OCI-LY3 (cell line): ENCODE data around the gene SWAP70.

Experiments
- H2AFZ ChIP-seq: fragments of 200-600, 300-600 bp; shearing (Covaris generic); 2 replicates; pipeline ENCODE4 v1.6.0; 2014; ENCODE audit warnings: antibody characterized with exemption, low read depth, low read length
- H3K27ac ChIP-seq: fragments of 200-600, 300-600 bp; sonication (generic); 2 replicates; pipeline ENCODE4 v1.5.1; 2014; ENCODE audit warnings: mild to moderate bottlenecking, low read length, moderate library complexity, mixed read lengths
- H3K27me3 ChIP-seq: fragments of 200-600, 300-600 bp; sonication (generic); 2 replicates; pipeline ENCODE4 v1.6.1; 2014; ENCODE audit warnings: low read depth, low read length, mixed read lengths
- H3K36me3 ChIP-seq: fragments of 200-600, 300-600 bp; sonication (generic); replicated peaks from 2 replicates; pipeline ENCODE3; 2014; ENCODE audit warnings: low read depth, low read length, mixed read lengths
- H3K4me1 ChIP-seq: fragments of 300-600, 200-600 bp; sonication (generic); 2 replicates; pipeline ENCODE4 v1.6.1; 2014; ENCODE audit warnings: low read length, mixed read lengths
- H3K4me2 ChIP-seq: fragments of 200-600, 300-600 bp; sonication (generic); 2 replicates; pipeline ENCODE4 v1.6.1; 2014; ENCODE audit warnings: low read length, mixed read lengths
- H3K4me3 ChIP-seq: fragments of 300-600, 200-600 bp; sonication (generic); 2 replicates; pipeline ENCODE4 v1.5.1; 2014; ENCODE audit warnings: antibody characterized with exemption, mild to moderate bottlenecking, low read length, moderate library complexity
- H3K79me2 ChIP-seq: fragments of 300-600, 200-600 bp; shearing (Covaris generic); 2 replicates; pipeline ENCODE4 v1.6.1; 2014; ENCODE audit warnings: mild to moderate bottlenecking, low read length, mixed read lengths
- H3K9ac ChIP-seq: fragments of 300-600, 200-600 bp; shearing (Covaris generic); 2 replicates; pipeline ENCODE4 v1.6.0; 2014; ENCODE audit warnings: mild to moderate bottlenecking, low read length, moderate library complexity
- H3K9me3 ChIP-seq: fragments of 200-600, 300-600 bp; shearing (Covaris generic); 2 replicates; pipeline ENCODE4 v1.6.1; 2014; ENCODE audit warnings: low read length, mixed read lengths; ENCODE audit not compliant: insufficient read depth
- H4K20me1 ChIP-seq: fragments of 200-600, 300-600 bp; sonication (generic); 2 replicates; pipeline ENCODE4 v1.6.1; 2016; ENCODE audit warnings: low read length, mixed read lengths; ENCODE audit not compliant: insufficient read depth
- EZH2phosphoT487 ChIP-seq: fragments of 200-600 bp; shearing (Covaris generic); IDR thresholded peaks from 2 replicates; pipeline ENCODE4 v1.6.1; 2018; ENCODE audit warnings: antibody characterized with exemption, mixed run types, low read depth
- TF ChIP-seq, protein P1 (sequence below): fragments of 200-600, 300-600 bp; sonication (generic); IDR thresholded peaks from 2 replicates; pipeline ENCODE4 v1.5.1; 2014; ENCODE audit warnings: antibody characterized with exemption, low read length, low read depth

Gene SWAP70

DNA sequence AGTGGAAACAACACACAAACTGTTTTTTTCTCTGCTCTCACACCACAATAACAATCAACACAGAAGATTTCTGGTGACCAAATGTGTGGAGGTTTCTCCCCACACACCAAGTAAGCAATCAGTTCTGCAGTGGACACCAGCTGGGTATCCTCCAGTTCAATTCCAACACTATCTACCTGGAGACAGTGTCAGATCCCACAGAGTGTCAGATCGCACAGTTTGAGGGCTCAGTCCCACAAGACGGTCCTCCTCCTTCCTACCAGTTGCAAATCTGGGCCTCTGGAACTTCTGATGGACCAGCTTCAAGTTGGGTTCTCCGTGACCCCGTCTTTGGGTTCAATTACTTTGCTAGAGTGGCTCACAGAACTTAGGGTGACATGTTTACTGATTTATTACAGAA lies 9.0 kb downstream of the SWAP70 start:
- Histone ChIP-seq H3K4me3 (no peak overlapping the region), H3K4me1 (peaks cover 63% of the 10 kb centered on the region), H3K27ac (no peak overlapping the region), H3K27me3 (no peaks in the 10 kb centered on the region), H2AFZ (no peak overlapping the region), H4K20me1 (peaks cover 78% of the 10 kb centered on the region), H3K9me3 (no peaks in the 10 kb centered on the region), H3K9ac (no peak overlapping the region), H3K79me2 (peaks cover 89% of the 10 kb centered on the region), H3K36me3 (peaks cover 34% of the 10 kb centered on the region), H3K4me2 (0 out of 2 replicates have a peak overlapping the region, but pooled peaks have one; percentile 19)
- TF ChIP-seq, protein P1, sequence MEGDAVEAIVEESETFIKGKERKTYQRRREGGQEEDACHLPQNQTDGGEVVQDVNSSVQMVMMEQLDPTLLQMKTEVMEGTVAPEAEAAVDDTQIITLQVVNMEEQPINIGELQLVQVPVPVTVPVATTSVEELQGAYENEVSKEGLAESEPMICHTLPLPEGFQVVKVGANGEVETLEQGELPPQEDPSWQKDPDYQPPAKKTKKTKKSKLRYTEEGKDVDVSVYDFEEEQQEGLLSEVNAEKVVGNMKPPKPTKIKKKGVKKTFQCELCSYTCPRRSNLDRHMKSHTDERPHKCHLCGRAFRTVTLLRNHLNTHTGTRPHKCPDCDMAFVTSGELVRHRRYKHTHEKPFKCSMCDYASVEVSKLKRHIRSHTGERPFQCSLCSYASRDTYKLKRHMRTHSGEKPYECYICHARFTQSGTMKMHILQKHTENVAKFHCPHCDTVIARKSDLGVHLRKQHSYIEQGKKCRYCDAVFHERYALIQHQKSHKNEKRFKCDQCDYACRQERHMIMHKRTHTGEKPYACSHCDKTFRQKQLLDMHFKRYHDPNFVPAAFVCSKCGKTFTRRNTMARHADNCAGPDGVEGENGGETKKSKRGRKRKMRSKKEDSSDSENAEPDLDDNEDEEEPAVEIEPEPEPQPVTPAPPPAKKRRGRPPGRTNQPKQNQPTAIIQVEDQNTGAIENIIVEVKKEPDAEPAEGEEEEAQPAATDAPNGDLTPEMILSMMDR: no peak
- no peak for TF ChIP-seq EZH2phosphoT487

DNA sequence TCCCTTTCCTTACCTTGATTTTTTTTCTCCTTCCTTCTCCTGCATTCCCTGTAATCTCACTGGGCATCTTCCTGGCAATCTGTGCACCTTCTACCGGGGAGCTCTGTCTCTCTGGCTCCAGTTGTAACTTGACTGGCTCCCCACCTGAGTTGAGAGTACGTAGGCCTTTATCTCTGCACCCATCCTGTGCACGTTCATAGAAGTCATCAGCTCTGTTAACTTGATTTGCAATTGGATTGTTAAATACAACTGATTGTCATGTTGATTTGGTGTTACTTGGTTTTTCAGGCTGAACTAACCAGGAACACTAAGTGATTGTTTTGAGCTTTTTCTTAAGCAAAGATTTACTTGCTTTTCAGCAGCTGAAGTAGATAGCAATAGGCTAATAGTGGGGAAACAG lies 11.8 kb downstream of the SWAP70 start:
- Histone ChIP-seq H3K4me2 (peak overlapping the region; percentile 19), H2AFZ (no peak overlapping the region), H4K20me1 (peaks cover 78% of the 10 kb centered on the region), H3K36me3 (peaks cover 28% of the 10 kb centered on the region), H3K27ac (peak overlapping the region; percentile 43), H3K9me3 (no peaks in the 10 kb centered on the region), H3K27me3 (no peaks in the 10 kb centered on the region), H3K4me1 (peaks cover 62% of the 10 kb centered on the region), H3K9ac (no peak overlapping the region), H3K79me2 (peaks cover 89% of the 10 kb centered on the region), H3K4me3 (no peak overlapping the region)
- no peak for TF ChIP-seq EZH2phosphoT487
- TF ChIP-seq, protein P1: no peak

DNA sequence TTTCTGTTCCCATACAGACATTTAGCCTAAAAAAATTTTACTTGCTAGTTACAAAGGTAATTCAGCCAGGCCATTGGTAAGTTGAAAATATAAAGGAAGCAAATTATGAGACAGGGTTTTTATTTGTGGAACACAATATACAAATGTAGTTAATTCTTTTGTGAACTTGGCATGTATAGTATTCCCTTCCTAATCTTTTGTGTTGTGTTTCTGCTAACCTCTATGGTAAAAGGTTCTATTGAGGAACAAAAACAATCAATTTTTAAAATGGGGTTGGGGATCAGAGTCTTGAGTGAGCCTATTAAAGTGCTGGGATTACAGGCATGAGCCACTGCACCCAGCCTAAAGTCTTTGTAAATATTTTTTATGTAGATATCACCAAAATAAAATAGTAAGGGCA lies 14.1 kb downstream of the SWAP70 start:
- Histone ChIP-seq H3K4me1 (peaks cover 81% of the 10 kb centered on the region), H3K27me3 (no peaks in the 10 kb centered on the region), H4K20me1 (peaks cover 93% of the 10 kb centered on the region), H3K9me3 (no peaks in the 10 kb centered on the region), H3K36me3 (peaks cover 22% of the 10 kb centered on the region), H3K4me2 (no peak overlapping the region), H3K9ac (no peak overlapping the region), H2AFZ (no peak overlapping the region), H3K27ac (no peak overlapping the region), H3K79me2 (peaks cover 100% of the 10 kb centered on the region), H3K4me3 (no peak overlapping the region)
- no peak for TF ChIP-seq EZH2phosphoT487
- TF ChIP-seq, protein P1: no peak

DNA sequence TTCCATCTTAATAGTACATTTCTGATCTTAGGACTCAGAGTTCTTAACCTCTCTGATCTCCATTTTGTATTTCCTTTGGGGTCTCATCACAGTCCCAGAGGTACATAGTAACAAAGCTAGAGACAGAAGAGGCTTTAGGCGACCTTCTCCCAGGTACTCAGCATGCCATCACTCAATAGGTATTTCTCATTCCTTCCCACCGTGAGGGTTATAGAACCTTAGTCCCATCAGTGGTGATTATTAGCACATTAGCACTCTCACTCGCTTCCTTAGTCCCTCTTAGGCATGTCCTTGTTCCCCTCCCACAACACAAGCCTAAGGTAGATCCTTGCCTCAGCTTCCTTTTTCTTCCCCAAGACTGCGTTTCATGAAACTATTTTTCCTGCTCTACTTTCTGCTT lies 14.7 kb downstream of the SWAP70 start:
- Histone ChIP-seq H3K4me1 (peaks cover 81% of the 10 kb centered on the region), H3K27ac (no peak overlapping the region), H3K9ac (no peak overlapping the region), H3K27me3 (no peaks in the 10 kb centered on the region), H4K20me1 (peaks cover 93% of the 10 kb centered on the region), H3K4me2 (no peak overlapping the region), H3K9me3 (no peaks in the 10 kb centered on the region), H2AFZ (no peak overlapping the region), H3K4me3 (no peak overlapping the region), H3K36me3 (peaks cover 15% of the 10 kb centered on the region), H3K79me2 (peaks cover 100% of the 10 kb centered on the region)
- TF ChIP-seq, protein P1: no peak
- TF ChIP-seq EZH2phosphoT487: no peak
